HG03060 (cell line): ENCODE measurements around the gene HTR6.

ENCODE experiments used
- ATAC-seq: cut with Tn5 transposase; IDR thresholded peaks from one replicate; pipeline ENCODE4 v1.9.1; 2021; ENCODE audit warnings: low read depth, moderate number of reproducible peaks; ENCODE audit not compliant: unreplicated experiment

HTR6 gene

DNA sequence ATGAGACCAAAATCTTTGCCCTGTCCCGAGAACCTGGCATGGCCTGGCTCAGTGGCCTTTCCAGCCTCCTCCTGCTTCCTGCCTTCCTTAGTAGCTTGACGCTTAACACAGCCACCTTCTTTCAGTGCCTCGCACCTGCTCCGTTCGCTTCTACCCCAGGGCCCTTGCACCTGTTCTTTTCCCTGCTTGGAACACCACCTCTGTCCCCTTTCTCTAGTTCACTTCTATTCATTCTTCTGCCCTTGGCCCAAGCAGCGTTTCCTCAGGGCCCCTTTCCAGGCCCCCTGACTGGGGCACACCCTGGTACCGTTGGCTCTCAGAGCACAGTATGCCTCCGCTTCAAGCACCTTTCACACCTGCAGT lies 9.0 kb upstream of the HTR6 start:
- ATAC-seq, result no peak

DNA sequence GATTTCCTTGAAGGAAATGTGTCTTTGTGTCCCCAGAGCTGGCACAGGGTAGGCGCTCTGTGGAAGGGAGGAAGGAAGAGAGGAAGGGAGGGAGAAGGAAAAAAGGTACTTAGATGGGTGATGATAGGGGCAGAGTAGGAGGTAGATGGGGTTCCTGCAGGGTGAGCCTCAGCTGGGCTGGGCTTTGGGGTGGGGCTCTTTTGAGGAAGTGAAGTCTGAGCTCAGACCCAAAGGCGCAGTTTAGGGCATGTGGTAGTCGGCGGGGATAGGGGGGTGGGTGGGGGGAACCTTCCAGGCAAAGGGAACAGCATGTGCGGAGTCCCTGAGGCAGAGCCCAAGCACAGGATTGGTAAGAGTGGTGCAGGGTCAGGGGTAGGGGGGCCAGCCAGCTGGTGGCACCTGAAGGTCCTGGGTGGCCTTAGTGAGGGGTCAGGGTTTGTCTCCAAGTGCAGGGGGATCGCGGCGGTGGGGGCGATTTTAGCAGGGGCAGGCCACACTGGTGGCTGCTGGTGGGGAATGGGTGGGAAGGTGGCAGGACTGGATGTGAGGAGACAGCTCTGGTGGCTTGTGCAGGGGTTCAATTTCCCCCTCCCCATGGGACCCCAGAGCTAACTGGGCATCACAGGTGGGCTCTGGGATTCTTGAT lies 8.4 kb upstream of the HTR6 start:
- no peak for ATAC-seq

DNA sequence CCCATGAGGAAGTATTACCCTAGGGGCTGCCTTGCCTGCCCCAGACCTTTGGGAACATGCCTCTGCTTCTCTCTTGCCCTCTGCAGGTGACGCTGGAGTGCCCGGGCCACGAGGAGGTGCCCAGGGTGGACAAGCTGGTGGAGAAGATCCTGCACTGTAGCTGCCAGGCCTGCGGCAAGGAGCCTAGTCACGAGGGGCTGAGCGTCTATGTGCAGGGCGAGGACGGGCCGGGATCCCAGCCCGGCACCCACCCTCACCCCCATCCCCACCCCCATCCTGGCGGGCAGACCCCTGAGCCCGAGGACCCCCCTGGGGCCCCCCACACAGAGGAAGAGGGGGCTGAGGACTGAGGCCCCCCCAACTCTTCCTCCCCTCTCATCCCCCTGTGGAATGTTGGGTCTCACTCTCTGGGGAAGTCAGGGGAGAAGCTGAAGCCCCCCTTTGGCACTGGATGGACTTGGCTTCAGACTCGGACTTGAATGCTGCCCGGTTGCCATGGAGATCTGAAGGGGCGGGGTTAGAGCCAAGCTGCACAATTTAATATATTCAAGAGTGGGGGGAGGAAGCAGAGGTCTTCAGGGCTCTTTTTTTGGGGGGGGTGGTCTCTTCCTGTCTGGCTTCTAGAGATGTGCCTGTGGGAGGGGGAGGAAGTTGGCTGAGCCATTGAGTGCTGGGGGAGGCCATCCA lies 7.8 kb upstream of the HTR6 start:
- ATAC-seq, result no peak

DNA sequence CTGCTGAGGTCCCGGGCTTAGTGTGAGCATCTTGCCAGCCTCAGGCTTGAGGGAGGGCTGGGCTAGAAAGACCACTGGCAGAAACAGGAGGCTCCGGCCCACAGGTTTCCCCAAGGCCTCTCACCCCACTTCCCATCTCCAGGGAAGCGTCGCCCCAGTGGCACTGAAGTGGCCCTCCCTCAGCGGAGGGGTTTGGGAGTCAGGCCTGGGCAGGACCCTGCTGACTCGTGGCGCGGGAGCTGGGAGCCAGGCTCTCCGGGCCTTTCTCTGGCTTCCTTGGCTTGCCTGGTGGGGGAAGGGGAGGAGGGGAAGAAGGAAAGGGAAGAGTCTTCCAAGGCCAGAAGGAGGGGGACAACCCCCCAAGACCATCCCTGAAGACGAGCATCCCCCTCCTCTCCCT lies 7.2 kb upstream of the HTR6 start:
- ATAC-seq, result no peak

DNA sequence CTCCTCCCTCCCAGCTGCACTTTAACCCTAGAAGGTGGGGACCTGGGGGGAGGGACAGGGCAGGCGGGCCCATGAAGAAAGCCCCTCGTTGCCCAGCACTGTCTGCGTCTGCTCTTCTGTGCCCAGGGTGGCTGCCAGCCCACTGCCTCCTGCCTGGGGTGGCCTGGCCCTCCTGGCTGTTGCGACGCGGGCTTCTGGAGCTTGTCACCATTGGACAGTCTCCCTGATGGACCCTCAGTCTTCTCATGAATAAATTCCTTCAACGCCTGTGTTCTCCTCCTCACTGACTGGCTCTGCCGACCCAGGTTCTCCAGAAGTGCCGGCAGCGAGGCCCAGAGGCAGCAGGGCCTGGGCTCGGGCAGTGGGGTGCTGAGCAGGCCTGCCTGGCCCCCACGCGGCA lies 6.5 kb upstream of the HTR6 start:
- ATAC-seq, result no peak

DNA sequence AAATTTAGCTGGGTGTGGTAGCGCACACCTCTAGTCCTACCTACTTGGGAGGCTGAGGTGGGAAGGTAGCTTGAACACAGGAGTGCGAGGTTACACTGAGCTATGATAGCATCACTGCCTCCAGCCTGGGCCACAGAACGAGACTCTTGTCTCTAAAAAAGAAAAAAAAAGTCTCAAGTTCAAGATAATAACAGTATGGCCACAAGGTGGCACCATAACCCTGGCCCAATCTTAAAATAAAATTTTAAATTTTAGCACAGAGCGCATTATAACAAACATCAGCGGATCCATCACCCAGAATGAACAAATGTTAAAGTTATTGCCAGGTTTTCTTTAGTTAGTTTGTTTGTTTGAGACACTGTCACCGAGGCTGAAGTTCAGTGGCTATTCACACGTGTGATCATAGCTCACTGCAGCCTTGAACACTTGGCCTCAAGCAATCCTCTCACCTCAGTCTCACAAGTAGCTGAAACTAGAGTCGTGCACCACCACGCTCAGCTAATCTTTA lies 2.9 kb upstream of the HTR6 start:
- no peak for ATAC-seq

DNA sequence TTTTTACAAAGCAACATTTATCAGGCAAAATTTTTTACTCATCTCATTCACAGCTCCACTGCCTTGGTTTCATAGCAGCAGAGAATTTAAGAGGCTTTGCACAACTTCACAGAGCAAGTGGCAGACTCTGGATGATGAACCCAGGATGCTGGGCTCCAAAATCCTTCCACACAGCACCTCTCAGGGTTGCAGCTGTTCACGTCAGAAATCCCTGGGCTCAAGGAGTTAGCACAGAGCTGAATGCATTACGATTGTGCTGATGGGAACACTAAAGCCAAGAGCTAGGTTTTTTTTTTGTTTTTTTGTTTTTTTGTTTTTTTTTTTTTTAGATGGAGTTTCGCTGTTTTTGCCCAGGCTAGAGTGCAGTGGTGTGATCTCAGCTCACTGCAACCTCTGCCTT lies 2.4 kb upstream of the HTR6 start:
- no peak for ATAC-seq

DNA sequence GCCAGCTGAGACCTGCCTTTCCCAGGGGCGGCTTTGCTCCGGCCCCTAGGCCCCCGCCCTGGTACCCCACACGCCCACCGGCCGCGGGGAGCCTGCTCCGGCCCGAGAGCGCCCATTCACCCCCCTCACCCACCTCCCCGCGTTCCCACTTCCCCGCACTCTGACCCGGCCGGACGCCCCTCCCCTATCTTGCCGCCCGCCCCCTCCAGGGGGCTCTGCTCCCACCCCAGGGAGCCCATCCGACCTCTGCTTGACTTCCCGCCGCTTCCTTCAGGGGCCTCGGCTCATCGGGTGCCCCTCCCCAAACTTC lies 466 bp downstream of the HTR6 start:
- no peak for ATAC-seq

DNA sequence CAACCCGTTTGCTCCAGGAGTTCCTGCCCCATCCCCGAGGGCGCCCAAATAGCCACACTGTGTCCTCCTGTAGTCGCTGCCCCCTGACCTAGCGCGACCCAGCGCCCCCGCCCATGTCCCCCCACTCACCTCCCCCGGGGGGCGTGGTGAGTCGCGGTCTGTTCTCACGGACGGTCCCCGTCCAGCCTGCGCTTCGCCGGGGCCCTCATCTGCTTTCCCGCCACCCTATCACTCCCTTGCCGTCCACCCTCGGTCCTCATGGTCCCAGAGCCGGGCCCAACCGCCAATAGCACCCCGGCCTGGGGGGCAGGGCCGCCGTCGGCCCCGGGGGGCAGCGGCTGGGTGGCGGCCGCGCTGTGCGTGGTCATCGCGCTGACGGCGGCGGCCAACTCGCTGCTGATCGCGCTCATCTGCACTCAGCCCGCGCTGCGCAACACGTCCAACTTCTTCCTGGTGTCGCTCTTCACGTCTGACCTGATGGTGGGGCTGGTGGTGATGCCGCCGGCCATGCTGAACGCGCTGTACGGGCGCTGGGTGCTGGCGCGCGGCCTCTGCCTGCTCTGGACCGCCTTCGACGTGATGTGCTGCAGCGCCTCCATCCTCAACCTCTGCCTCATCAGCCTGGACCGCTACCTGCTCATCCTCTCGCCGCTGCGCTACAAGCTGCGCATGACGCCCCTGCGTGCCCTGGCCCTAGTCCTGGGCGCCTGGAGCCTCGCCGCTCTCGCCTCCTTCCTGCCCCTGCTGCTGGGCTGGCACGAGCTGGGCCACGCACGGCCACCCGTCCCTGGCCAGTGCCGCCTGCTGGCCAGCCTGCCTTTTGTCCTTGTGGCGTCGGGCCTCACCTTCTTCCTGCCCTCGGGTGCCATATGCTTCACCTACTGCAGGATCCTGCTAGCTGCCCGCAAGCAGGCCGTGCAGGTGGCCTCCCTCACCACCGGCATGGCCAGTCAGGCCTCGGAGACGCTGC lies 1.1 kb downstream of the HTR6 start:
- ATAC-seq, result no peak

DNA sequence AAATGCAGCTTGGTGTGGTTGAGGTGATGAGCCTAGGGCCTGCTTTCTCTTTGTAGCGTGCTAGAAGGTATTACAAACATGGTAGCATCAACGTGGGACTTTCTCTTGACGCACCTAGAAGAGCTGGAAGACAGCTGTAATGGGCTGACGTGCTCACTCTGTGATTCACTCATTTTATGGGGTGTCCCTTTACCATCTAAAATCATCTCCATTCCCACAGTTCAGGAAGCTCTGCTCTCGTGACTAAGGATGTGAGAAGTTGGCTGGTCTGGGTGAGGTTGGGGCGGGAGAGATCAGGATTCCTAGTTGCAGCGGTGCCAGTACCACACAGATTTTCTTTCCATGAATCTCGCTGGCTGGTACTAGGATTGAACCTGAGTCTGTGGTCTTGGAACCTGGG lies 4.2 kb downstream of the HTR6 start:
- no peak for ATAC-seq

DNA sequence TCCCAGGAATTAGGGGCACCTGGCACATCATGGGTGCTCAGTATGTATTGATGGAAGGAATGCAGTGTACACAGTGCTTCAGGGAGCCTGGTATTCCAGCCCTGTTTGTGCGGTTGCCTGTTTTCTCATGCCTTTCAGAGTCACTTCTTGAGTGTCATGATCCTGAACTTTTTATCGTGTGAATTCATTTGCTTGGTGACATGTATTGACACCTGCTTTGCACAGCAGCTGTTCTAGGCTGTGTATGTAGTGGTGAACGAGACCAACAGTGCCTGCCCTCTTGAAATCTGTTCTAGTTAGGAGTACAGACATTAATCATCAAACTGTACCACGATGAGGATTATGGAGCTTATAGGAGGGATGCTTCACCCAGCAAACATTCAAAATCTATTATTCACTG lies 6.1 kb downstream of the HTR6 start:
- ATAC-seq, result no peak

DNA sequence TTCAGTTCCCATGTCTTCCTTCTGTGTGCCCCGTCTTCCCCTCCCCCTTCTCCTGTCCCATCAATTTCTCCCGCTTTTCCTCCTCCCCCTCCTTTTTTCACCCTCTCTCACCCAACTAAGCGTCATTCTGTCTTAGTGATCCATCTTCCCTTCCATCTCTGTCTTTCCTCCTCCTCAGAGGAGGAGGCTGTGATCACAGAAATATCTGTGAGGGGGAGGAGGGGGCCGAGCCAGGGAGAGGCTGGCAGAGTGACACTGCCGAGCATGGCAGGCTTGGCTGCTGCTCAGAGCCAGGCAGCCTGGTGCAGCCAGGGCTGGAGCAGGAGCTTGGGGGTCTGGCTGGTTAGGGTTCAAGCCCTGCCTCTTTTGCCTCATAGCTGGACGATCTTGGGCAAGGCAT lies 7.6 kb downstream of the HTR6 start:
- ATAC-seq, result no peak

DNA sequence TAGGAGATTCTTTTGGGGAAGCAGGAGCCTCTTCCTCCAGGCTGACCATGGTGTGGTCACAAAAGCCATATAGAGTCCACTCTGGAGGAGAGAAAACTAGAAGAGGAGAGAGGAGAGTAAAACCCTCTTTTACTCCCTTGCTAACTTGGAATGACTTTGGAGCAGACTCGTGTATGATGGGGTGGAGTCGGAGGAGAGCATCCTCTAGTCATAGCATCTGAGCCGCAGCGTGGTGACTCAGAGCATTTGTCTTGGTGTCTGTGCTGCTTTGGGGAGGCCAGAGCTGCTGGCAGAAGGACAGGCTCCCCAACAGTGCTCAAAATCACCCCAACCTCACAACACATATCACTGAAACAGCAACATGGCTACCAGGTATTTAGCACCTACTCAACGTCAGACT lies 11.1 kb downstream of the HTR6 start:
- no peak for ATAC-seq

DNA sequence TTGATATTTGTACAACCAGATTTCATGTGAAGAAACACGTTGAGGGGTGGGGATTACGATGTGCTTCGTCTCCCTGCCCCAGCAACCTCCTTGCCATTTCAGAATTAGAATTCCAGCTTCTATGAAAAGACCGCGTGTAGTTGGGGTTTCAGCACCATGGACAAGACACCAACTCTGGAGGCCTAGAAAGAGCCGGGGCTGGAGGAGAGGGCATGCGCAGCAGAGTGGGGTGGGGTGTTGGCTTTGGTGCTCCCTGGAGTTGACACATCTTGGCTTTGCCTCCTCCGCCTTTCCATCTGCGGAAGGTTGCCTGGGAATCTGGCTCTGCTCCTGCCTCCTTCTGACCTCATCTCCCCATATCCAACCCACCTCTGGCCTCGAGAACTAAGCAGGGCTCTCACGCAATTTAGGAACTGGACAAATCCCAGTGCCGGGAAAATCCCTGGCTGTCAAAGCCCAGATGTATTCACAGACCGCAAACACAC lies 11.8 kb downstream of the HTR6 start:
- no peak for ATAC-seq

DNA sequence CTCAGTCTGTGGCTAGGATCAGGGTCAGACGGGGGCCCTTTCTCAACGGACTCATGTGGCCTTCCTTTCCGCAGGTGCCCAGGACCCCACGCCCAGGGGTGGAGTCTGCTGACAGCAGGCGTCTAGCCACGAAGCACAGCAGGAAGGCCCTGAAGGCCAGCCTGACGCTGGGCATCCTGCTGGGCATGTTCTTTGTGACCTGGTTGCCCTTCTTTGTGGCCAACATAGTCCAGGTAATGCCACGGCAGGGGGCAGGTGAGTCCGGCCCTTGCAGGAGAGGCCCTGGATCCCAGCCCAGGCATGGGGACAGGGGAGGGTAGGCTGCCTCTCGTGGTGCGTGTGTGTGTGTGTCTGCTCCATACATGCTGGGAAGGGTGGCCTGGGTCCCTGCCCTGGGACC lies 13.8 kb downstream of the HTR6 start:
- no peak for ATAC-seq

DNA sequence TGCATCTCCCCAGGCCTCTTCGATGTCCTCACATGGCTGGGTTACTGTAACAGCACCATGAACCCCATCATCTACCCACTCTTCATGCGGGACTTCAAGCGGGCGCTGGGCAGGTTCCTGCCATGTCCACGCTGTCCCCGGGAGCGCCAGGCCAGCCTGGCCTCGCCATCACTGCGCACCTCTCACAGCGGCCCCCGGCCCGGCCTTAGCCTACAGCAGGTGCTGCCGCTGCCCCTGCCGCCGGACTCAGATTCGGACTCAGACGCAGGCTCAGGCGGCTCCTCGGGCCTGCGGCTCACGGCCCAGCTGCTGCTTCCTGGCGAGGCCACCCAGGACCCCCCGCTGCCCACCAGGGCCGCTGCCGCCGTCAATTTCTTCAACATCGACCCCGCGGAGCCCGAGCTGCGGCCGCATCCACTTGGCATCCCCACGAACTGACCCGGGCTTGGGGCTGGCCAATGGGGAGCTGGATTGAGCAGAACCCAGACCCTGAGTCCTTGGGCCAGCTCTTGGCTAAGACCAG lies 14.3 kb downstream of the HTR6 start:
- no peak for ATAC-seq

DNA sequence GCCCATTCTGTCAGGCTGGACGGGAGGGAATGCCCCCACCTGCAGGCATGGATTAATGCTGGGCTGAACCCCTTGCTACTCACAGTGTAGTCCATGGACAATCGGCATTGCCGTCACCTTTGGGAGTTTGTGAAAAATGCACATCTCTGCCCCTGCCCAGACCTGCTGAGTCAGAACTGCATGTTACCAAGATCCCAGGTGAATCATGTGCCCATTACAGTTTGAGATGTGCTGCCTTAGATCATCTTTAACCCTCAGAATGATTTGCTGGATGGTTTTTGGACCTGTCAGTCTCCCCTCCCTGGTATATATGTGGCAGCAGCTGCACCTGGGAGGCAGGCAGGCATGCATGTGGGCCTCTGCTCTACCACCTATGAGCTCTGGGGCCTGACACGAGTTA lies 15.0 kb downstream of the HTR6 start:
- ATAC-seq, result no peak

DNA sequence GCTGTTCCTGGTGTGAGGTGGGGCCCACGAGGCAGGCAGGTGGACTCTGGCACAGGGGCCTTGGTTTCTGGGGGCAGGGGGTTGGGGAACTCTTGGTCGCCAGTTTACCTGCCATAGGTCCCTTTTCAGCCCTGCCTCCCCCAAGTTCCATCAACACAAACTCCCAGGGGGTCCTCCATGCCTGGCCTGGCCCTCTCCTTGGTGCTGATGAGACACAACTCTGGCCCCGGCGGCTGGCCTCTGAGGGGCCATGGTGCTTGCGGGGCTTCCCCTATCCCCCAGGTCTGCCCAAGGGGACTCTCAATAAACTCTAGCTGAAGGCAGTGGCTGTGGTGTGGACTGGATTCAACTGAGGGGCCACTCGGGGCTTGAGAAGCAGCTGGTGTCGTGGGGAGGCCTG lies 16.0 kb downstream of the HTR6 start:
- ATAC-seq, result no peak

DNA sequence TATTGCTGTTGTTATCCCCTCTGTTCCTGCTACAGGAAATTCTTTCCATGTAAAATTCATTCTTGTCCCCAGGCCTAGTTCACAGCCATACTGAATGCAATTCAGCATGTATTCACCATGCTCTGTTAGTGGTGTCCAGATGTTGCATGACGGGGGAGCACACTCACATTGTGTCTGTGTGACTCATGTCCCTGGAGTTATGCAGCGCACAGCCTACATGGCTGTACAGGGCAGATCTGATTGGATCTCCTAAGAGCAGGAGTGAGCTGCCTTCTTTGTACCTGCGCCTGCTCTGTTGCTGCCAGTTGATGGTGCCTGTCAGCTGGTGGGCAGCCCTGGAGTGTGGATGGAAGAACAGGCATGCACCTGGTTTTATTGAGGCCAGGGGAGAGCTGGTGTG lies 17.6 kb downstream of the HTR6 start:
- ATAC-seq, result no peak

DNA sequence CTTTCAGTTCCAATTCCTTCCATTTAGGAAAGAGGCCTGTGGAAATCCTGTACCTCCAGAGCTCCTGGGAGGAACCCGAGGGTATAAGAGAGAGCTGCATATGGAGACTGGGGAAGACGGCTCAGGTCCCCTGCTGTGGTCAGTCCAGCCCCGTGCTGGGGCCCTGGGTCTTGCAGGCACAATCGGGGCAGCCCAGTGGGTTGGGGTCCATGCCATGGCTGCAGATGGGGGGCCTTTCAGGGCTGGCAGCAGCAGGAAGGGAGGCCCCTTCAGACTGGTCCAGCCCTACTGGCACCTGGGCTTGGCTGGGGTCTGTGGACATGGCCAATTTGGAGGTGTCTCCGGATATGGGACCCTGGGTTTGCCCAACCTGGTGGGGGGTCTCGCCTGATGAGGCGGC lies 18.2 kb downstream of the HTR6 start:
- no peak for ATAC-seq

DNA sequence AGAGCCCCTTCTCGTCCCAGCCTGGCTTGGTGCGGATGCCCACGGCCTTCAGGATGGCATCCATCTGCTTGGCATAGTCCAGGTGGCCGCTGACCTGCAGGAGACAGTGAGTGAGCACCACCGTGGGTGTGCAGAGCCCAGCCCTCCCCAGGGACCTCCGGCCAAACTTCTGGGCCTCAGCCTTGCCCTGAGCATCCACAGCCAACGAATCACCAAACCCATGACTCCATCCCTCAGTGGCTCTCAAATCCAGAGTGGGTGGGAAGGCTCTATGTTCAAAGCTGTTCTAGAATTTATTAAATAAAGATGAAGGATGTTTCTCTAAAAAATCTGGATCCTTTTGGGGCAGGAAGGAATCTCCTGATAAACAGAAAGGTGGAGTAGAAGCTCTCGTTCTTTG lies 18.7 kb downstream of the HTR6 start:
- no peak for ATAC-seq
